G401 (cell line): ENCODE measurements around the gene RELT. TPM values are rescaled to one million over a fixed set of nuclear protein-coding genes. Genes with fewer than 3 reads are reported as not detected.

ENCODE experiments used
- DNase-seq: peaks from one replicate; pipeline ENCODE4 v3.0.0-alpha.2; 2015; ENCODE audit warnings: low spot score
- in situ Hi-C: cut with HindIII; loops from 2 replicates; pipeline ENCODE4 v1.10.0; 2016; ENCODE audit warnings: low sequenced_read_pairs, mixed read lengths
- total RNA-seq: library from RNA; depleted of rRNA; stranded (reverse); fragments of >200 nt; shearing (Covaris generic); gene quantifications from 2 replicates; pipeline ENCODE4 v1.2.3, GENCODE V29; 2014

RELT gene
- total RNA-seq, 1 experiment from 2014 or later = 6.7 TPM

DNA sequence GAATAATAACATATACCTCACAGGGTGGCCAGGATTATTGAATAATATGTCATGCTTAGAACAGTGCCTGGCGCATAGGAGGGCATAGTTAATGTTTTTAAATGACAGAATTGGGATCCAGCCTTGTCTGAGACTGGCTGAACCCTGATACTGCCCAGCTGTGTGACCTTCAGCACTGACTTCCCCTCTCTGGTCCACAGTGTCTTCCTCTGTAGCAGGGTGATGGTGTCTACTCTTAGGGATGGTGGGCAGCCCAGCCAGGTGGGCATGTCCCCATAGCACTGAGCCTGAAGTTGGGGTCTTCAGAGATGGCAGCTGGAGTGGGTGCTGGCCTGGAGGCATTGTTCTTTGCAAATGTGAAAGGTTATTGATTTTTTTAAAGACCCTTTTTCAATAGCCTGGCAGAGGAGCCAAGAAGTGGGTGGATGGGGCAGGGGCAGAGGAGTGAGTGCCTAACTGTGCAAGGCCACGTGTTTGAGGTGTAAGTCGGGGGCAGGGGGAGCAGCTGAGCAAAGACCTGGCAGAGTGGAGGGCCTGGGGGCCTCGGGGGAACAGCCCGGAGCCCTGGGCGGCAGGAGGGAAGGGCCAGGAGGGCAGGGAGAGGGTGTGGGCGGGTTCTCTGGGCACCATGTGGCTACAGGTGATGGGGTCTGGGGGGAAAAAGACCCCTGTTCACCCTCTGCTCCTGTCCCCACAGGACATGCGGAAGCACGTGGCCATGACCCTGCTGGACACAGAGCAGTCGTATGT, 29.8 kb upstream of the RELT start:
- in situ Hi-C loops = no loop called here
- no peak for DNase-seq

DNA sequence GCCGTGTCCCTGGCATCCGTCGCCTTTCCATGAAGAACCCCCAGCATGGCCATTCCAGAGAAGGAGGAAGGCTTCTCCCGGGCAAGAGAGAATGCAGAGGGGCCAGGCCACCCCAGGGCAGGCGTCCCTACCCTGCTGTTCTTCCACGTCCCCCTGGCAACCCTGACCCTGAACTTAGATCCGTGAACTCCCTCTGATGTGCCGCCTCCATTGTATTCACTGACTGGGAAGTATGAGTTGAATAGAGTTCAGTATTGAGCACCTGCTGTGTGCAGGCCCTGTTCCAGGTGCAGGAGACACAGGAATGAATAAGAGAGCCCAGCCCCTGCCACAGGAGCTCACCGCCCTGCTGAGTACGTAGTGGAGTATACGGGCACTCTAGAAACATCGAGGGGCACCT, 29.1 kb upstream of the RELT start:
- in situ Hi-C loops = no loop called here
- peak; percentile 58 for DNase-seq

DNA sequence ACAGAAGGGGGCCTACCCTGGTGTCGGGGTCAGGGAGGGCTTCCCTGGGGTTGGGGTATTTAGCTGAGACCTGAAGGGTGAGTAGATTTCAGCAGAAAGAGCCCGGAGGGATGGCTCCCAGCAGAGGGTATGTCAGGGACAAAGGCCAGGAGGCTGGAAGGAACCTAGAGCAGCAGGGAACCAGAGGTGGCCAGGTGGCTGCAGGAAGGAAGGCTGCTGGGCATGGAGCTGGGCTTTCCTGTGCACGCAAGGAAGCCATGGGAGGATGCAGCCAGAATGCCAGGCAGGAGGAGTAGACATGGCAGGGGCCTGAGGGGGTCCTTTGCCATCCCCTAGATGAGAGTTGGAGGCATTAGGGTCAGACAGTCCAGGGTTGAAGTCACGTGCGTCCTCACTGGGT, 27.4 kb upstream of the RELT start:
- DNase-seq = peak; percentile 54
- in situ Hi-C loops = no loop called here

DNA sequence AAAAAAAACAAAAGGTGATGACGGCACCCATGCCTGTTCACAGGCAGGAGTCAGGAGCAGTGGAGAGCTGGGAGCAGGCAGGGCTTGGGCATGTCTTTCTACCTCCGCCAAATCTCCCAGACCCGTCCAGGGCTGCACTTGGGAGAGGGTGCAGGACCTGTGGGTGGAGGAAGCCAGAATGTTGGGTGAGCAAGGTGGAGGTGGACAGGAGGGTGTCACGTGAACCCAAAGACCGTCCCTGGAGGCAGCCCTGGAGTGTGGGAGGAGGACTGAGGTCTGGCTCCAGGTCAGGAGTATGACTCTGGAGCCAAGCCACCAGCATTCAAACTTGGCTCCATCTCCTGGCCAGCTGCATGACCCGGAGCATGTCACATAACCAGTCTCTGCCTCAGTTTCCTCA, 26.6 kb upstream of the RELT start:
- DNase-seq = no peak
- in situ Hi-C loops = no loop called here

DNA sequence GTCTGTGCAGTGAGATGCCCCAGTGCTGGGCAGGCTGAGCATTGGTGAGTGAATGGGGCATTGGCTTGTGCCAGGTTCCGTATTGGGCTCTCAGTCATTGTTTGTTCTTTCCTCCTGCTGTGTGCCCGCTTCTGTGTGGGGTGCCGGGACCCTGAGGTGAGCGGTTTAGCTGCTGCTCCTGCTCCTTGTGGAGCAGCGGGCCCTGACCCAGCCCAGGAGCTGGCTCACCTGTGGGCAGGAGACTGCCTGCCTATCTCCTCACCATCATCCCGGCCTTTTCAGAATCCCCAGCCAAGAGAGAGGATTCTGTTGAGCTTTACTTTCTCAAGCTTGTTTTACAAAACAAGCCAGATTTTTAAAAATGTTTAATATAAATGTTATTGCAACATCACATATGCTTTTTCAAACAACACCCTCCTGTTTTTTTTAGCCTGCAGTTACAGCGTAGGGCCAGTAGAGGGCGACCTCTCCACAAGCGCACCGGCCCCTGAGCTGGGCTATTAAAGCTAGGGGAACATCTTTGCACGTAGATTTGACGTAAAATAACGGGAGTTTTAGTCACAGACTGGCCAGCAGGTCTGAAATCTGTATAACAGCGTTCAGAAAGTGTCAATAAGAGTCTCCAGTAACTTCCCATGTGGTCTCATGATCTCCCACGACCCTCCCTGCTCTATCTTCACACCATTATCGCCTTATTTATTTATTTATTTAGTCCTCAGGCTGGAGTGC, 25.1 kb upstream of the RELT start:
- peak; percentile 78 for DNase-seq
- in situ Hi-C loops = no loop called here

DNA sequence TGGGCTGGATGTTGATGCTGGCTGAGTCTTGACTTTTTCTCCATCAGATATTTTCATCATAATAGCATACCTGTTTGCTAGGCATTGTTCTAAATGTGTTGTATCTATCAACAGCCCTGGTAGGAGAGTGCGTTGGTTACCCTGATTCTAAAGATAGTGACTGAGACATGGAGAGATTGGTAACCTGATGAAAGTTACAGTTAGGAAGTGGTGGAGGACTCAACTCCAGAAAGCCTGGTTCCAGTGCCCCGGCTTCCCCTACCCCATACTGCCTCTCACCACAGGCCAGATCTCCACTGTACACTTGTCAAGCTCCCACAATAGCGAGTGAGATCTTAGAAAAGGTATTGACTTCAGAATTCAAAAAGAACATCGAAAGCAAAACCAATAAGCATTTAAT, 22.8 kb upstream of the RELT start:
- in situ Hi-C loops = no loop called here

DNA sequence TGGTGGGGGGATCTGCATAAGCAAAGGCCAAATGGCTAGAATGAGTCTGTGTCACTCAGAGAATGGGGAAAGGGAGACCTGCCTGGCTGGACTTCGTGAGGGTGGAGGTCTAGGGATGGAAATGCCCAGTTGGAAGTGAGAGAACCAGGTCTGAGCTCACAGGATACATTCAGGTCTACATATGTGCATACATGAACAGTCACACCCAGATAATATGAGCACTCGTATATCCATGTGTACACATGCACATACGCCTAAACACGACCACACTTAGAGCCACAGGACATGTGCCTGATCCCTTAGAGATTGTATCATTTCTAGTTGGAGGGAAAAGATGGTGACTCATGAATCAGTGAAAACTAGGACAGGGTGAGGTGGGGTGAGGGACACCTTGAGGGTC, 21.1 kb upstream of the RELT start:
- in situ Hi-C loops = no loop called here
- no peak for DNase-seq

More for the DNA sequence above, 22.8 kb upstream of the RELT start:
- DNase-seq = no peak

DNA sequence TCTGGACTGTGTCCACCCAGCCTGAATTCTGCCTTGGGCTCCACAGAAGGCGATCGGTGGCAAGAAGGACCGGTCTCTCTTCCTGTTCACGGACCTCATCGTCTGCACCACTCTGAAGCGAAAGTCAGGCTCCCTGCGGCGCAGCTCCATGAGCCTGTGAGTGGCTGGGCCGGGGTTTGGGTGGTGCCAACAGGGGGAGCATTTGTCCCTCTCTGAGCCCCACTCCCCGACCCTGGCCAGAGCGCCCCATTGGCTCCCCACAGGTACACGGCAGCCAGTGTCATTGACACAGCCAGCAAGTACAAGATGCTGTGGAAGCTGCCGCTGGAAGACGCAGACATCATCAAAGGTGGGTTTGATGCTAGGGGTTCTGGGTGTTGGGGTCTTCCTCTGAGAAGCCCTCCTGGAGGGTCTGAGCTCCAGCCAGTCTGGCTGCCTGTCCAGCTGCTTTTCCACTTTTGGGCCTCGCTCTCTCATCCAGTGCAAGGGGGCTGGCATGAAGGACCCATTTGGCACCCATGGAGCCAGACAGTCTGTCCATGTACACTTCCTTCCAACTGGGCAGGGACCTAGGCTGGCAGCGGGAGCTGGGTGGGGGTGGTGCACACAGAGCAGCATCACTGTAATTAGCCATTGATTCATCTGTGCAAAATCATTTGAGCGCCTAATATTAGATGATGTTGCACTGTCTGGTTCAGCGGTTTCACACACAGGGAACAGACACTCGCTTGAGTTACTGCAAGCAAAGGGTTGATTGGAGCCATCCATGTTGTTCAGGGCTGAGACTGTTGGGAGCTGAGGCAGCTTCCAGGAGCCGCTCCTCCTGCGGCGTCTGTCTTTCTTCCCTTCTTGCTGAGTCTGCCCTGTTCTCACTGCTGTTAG, 19.0 kb upstream of the RELT start:
- DNase-seq = no peak
- in situ Hi-C loops = no loop called here

DNA sequence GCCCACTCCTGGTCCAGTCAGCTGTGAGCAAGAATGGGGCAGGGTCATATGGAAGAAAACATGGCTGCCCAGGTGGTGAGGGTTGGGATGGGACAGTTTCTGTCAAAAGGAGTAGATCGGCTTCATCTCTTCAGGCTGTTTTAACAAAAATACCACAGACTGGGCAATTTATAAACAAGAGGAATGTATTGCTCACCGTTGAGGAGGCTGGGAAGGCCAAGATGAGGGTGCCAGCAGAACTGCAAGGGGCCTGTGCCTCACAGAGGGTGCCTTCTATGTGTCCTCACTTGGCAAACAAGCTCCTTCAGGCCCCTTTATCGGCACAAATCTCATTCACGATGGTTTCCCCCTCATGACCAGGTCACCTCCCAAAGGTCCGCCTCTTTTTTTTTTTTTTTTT, 18.1 kb upstream of the RELT start:
- DNase-seq = no peak
- in situ Hi-C loops = no loop called here

DNA sequence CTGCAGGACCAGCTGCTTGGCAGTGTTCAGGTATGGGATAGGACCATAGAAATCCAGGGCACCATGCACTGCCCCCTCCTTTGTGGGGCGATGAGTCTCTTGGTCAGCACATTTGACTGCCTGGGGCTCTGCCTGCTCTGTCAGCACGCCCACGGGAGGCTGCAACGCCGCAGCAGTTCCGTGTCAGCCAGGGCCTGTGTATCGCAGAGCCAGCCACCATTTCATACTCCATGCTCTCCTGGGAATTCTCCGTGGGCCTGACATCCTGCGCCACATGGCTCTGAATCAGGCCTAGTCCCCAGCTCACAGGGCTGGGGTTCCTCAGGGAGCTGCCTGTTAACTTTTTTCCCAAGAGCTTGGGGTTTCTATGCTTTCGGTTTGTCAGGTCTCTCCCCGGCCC, 16.9 kb upstream of the RELT start:
- no peak for DNase-seq
- in situ Hi-C loops = no loop called here

DNA sequence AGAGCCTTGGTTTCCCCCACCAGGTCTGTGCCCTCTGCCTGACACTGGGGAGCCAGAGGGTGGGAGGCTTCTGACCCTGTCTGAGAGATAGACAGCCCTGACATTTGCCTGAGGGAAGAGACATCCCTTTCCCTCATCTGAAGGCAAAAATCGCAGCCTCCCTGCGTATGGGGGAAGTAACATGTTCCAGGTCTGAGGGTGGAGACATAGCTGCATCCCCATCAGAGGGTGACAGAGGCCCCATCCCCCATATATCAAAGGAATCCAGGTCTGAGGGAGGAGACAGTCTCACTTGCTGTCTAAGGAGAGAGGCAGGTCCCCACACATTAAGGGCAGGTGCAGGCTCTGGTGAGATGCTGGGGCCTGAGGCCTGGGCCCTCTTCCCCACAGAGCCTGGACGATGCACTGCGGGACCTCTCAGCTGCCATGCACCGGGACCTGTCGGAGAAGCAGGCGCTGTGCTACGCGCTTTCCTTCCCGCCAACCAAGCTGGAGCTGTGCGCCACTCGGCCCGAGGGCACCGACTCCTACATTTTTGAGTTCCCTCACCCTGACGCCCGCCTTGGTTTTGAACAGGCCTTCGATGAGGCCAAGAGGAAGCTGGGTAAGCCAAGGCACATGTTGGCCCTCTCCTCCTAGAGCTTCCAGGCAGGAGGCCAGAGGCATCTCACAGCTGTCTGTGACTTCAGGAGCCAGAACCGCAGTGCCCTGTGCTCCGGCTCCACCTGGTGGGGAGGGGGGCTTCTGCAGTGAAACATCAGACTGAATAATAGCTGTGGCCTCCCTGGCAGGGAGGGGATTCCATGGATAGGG, 16.1 kb upstream of the RELT start:
- in situ Hi-C loops = no loop called here

DNA sequence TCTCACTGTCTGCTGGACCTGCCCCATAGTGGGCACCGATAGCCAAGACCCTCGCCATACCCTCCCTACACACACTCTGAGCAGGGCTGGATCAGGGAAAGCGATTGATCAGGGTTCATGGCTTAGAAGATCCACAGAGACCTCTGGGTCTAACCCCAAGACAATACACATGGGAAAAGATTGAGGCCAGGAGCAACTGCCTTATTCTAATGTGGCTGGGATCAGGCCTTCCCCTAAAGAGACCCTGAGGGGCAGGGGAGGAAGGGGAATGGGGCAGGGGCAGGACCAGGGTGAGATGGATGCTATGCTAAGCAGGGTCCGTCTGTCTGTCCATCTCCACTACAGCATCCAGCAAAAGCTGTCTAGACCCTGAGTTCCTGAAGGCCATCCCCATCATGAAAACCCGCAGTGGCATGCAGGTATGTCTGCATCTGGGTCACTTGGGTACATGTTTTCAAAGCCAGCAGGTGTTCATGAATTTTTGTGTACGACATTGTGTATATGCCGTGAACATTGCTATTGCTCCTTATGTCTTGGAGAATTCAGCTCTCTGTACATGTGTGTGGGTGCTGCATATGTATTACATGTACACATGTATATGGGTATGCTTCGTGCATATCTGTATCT, 15.3 kb upstream of the RELT start:
- DNase-seq = no peak
- in situ Hi-C loops = no loop called here

More for the DNA sequence above, 16.1 kb upstream of the RELT start:
- no peak for DNase-seq

DNA sequence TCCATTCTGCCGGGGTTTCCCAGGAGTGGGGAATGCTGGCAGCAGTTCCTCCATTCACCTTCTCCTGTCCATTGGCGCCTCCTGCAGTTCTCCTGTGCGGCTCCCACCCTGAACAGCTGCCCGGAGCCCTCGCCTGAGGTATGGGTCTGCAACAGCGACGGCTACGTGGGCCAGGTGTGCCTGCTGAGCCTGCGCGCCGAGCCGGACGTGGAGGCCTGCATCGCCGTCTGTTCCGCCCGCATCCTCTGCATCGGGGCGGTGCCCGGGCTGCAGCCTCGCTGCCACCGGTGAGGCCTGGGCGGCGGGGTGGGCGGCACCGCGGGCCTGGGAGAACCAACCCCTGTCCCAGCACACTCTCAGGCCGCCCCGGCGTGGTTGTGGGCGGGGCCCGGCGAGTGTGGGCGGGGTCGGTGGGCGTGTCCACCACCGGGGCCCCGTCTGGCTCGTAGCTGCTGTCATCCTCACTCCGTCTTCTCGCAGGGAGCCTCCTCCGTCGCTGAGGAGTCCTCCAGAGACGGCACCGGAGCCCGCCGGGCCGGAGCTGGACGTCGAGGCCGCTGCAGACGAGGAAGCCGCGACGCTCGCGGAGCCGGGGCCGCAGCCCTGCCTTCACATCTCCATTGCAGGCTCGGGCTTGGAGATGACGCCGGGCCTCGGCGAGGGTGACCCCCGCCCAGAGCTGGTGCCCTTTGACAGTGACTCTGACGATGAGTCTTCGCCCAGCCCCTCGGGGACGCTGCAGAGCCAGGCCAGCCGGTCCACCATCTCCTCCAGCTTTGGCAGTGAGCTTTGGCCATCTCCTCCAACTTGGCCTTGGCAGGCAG, 14.0 kb upstream of the RELT start:
- no peak for DNase-seq
- in situ Hi-C loops = no loop called here

DNA sequence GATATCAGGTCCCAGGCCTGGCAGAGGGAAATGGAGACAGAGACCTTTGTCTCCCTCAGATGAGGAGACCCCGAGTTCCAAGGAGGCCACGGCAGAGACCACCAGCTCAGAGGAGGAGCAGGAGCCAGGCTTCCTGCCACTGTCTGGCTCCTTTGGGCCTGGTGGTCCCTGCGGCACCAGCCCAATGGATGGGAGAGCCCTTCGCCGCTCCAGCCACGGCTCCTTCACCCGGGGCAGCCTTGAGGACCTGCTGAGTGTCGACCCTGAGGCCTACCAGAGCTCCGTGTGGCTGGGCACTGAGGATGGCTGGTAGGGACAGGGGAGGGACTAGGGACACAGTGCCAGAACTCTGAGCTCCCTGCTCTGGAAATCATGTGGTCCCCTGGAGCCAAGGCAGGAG, 13.1 kb upstream of the RELT start:
- no peak for DNase-seq
- in situ Hi-C loops = no loop called here

DNA sequence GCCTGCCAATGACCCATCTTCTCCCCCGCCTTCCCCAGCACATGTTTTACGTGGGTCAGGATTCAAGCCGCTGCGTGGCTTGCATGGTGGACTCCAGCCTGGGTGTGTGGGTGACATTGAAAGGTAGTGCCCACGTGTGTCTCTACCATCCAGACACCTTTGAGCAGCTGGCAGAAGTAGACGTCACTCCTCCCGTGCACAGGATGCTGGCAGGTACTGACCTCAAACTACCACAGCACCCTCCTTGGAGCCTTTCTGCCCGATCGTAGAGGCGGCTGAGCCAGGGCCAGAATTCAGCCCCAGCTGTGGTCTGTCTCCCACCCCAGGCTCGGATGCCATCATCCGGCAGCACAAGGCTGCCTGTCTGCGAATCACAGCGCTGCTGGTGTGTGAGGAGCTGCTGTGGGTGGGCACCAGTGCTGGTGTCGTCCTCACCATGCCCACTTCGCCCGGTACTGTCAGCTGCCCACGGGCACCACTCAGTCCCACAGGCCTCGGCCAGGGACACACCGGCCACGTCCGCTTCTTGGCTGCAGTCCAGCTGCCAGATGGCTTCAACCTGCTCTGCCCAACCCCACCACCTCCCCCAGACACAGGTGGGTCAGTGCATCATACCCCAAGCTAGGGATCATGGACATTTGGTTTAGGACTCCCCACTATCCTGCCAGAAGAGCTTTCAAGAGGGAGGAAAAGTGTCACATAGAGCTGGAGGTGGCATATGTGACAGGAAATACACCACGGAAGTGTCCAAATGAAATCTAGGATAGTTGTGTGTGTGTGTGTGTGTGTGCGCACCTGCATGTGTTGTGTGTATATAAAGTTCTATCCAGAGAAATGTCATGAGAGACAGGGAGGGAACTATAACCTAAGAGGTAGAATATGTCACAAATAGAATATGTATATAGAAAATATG, 10.6 kb upstream of the RELT start:
- in situ Hi-C loops = no loop called here
- DNase-seq = peak; percentile 62

DNA sequence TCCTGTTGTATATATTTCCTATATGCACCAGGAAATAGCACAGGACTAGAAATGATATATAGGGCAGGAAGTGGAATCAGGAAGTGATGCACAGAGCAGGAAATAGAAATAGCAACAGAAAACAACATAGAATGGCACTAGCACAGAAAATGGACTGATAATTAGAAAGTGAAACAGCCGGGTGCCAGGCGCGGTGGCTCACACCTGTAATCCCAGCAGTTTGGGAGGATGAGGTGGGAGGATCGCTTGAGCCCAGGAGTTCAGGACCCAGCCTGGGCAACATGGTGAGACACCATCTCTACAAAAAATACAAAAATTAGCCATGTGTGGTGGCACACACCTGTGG, 10.0 kb upstream of the RELT start:
- in situ Hi-C loops = no loop called here

DNA sequence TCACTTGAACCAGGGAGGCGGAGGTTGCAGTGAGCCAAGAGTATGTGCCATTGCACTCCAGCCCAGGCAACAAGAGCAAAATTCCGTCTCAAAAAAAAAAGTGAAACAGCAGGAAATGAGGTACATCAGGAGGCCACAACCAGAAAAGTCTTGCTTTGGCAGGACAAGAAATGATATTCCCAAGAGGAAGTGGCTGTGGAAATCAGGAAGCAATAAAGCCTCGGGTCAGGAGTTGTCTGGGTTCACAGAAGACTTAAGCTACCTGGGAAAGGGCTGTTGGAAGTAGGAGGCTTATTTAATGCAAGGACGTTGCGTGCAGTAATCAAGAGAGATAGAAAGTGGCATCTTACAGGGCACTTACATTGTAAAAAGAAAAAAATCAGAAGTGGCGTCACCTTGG, 9.2 kb upstream of the RELT start:
- in situ Hi-C loops = no loop called here
- no peak for DNase-seq

More for the DNA sequence above, 10.0 kb upstream of the RELT start:
- DNase-seq = no peak
